HepG2 (cell line): ENCODE data around the gene RPUSD2. TPM values are rescaled to one million over a fixed set of nuclear protein-coding genes. Genes with fewer than 3 reads are reported as not detected.

Experiments used
- ARID4A ChIP-seq: sonication (generic); formaldehyde crosslinking; IDR thresholded peaks from 2 replicates; pipeline ENCODE4 v1.5.0; 2020; ENCODE audit warnings: mild to moderate bottlenecking, missing genetic modification reagents, borderline replicate concordance
- HOXD1 ChIP-seq: sonication (generic); formaldehyde crosslinking; IDR thresholded peaks from 2 replicates; pipeline ENCODE4 v1.5.0; 2020; ENCODE audit warnings: missing genetic modification reagents
- IRF2 ChIP-seq: IDR thresholded peaks from 2 replicates; pipeline ENCODE4 v1.6.1; 2018; ENCODE audit warnings: missing genetic modification reagents, missing compliant biosample characterization
- MEIS2 ChIP-seq: sonication (generic); formaldehyde crosslinking; IDR thresholded peaks from 2 replicates; pipeline ENCODE4 v1.9.0; 2021; ENCODE audit warnings: mild to moderate bottlenecking, missing genetic modification reagents
- ZBTB7A ChIP-seq: sonication (generic); formaldehyde crosslinking; IDR thresholded peaks from 2 replicates; pipeline ENCODE4 v1.8.0; 2022; ENCODE audit warnings: mild to moderate bottlenecking, missing genetic modification reagents
- ZNF687 ChIP-seq: sonication (generic); formaldehyde crosslinking; IDR thresholded peaks from 2 replicates; pipeline ENCODE4 v1.5.1; 2020; ENCODE audit warnings: mild to moderate bottlenecking, missing genetic modification reagents, moderate library complexity
- polyA plus RNA-seq, 8 experiments: library from polyadenylated mRNA; depleted of rRNA in 3 of 8; stranded (reverse) in 7 of 8; unstranded in 1 of 8; fragments of >200 nt; fragmentation: Illumina TruSeq in 4 of 8; extraction: Trizol in 4 of 8; gene quantifications; 2 replicates each; pipeline versions ENCODE4 v1.2.1 to v1.2.3, GENCODE V29; 2011 to 2016; ENCODE audit warnings: low read depth in 4 of 8, missing spikeins in 1 of 8, mixed read lengths in 1 of 8; ENCODE audit not compliant: insufficient read depth in 1 of 8
- total RNA-seq, 5 experiments: library from RNA; depleted of rRNA; stranded (reverse); fragments of >200 nt; fragmentation: Illumina TruSeq; extraction: Trizol; gene quantifications; 2 replicates each; pipeline ENCODE4 v1.2.3, GENCODE V29; 2016; ENCODE audit warnings: low read depth in 1 of 5

The RPUSD2 gene
- total and polyA plus RNA-seq, 2 of the 13 experiments (the other 11 are each of a cell fraction or from before 2014, with no cell fraction given) = 8.6 to 14.5 TPM

GRCh38 chr15:40594429-40594836 lies 25.3 kb downstream of the RPUSD2 start (continued):
- TF ChIP-seq ZNF687 (CRISPR knock-in tag) (peak; percentile 79), ARID4A (peak; percentile 81; the same call in 1 of the 2 replicates), ZBTB7A (CRISPR knock-in tag) (no peak; the same call in 1 of the 2 replicates), IRF2 (CRISPR knock-in tag) (peak; percentile 5; the same call in 1 of the 2 replicates), MEIS2 (CRISPR knock-in tag) (peak; percentile 69; the same call in 1 of the 2 replicates), HOXD1 (CRISPR knock-in tag) (0 out of 2 replicates have a peak, but pooled peaks have one; percentile 35)
